Hindlimb muscle (tissue), 1 donor: ENCODE measurements around the gene KRTAP2-1. TPM values are rescaled to one million over a fixed set of nuclear protein-coding genes. Genes with fewer than 3 reads are reported as not detected.
"Not testable (repeated sequence)": the region's sequence is repeated elsewhere in the genome, so short reads cannot be mapped to it uniquely, and the experiment has no call there.

Experiments used
- DNase-seq: peaks from one replicate; pipeline ENCODE4 v3.0.0-alpha.2; 2013
- polyA plus RNA-seq: library from polyadenylated mRNA; unstranded; fragments of 120-200 nt; gene quantifications from one replicate; pipeline ENCODE4 v1.2.1, GENCODE V29; 2013; ENCODE audit not compliant: insufficient read length

Gene KRTAP2-1
- polyA plus RNA-seq, 1 donor, result not detected

DNA sequence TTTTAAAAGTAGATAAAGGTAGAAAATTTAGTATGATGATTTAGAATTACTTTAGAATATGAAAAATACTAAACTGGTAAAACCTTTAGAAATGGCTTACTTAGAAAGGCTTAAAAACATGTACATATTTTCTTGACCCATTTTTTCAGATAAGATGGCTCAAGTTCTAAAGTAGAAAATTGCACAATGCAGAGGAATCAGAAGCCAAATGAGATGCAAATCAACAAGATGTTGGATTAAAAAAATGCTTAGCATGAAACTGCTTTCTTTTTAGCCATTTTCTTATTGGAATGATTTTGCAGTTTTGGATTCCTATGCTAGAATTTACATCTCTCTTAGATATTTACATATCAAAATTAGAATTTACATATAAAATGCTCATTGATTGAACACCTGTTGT lies 36.7 kb downstream of the KRTAP2-1 start:
- no peak for DNase-seq

- DNase-seq, result no peak
Measured at GRCh38 chr17:41009936-41010335, 37.2 kb downstream of the KRTAP2-1 start.

DNA sequence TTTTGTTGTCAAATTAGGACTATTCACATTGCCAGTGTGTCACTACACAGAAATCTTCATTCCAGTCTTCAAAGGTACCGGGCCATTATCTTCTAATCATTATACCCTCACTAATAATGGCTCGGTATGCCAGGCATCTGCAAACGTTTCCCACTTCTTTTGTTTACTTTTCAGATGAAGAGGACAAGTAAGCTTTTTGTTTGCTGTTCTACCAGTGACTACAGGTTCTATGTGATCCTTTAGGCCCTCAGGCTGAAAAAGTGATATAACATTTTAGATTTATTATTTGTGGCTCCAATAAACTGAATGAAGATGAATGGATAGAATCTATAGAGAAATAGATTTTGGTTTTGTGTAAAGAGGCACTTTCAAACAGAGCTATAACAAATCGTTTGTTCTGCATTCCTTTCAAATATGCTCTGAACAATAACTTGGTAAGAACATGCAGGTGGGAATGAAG lies 37.8 kb downstream of the KRTAP2-1 start:
- no peak for DNase-seq

GRCh38 chr17:41008811-41009210 lies 38.3 kb downstream of the KRTAP2-1 start, which contains the start of gene KRTAP3-1:
TSS of gene KRTAP3-1 (minus strand) at chr17:41009128. CDS start at chr17:41009074, 54 bp downstream.
- no peak for DNase-seq

GRCh38 chr17:41004397-41004796 lies 42.7 kb downstream of the KRTAP2-1 start:
- no peak for DNase-seq

DNA sequence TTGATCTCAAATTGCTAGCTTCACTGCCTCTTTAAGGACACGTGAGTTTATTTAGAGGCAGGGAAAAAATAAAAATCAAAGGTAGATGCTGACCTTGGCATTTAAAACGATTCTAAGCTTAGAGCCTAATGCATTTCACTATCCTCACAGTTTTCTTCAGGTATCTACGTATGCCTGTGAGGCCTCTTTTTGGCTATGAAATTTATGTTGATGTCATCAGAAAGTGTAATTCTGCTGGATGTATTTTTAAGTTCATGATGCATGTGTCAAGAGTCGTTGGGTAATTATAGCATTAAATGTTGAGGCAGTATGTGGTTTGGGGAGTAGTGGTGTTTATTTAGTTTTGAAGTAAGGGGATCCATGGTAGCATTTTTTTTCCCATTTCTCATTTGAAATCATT lies 43.2 kb downstream of the KRTAP2-1 start:
- DNase-seq, result no peak

DNA sequence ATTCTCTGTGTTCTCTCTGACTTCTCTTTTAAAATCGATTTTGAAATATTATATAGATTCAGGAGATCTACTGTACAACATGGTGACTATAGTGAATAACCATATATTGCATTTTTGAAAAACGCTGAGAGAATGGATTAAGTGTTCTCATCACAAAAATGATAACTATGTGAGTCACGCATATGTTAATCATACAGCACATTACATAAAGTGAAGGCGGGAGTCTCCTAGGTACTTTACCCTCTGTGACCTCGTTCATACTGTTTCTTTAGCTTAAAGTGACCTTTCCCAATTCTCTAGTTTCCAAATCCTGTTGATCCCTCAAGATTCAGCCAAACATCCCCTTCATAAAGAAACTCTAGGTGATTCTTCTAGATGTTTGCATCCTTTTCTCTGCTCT lies 44.3 kb downstream of the KRTAP2-1 start:
- DNase-seq, result no peak

GRCh38 chr17:41001795-41002194 lies 45.3 kb downstream of the KRTAP2-1 start:
- DNase-seq, result no peak

- not testable (repeated sequence) for DNase-seq
Measured at GRCh38 chr17:40999563-40999962, 47.6 kb downstream of the KRTAP2-1 start, which contains the start of gene KRTAP3-2. TSS of gene KRTAP3-2 (minus strand) at chr17:40999906. CDS start at chr17:40999853, 53 bp downstream.

GRCh38 chr17:40997361-40997760 lies 49.8 kb downstream of the KRTAP2-1 start:
- no peak for DNase-seq

DNA sequence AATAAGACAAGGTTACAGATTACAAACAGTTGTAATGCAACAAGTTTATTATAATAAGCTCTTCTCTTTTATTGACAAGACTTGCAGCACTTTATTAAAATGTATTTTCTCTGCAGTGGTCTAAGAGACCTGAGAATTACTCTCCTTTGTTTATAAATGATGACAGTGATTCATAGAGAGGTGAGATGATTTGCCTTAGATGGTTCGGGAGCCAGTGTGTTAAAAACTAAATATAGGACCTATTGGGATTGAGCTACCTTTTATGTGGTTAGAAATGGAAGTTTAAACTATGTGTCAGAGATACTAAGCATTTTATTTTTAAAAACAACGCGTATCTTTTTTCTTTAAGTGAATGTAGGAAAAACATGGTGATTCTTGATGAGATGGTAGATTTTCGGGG lies 50.3 kb downstream of the KRTAP2-1 start:
- no peak for DNase-seq

Other genes starting within 250 kb of the KRTAP2-1 start
- not detected for gene KRT28, start 247.4 kb downstream of the KRTAP2-1 start, polyA plus RNA-seq
- gene KRT10, start 224.7 kb downstream of the KRTAP2-1 start, polyA plus RNA-seq, result 61.7 TPM
- gene KRT12, start 180.1 kb downstream of the KRTAP2-1 start, polyA plus RNA-seq, result 0.31 TPM
- not detected for gene KRT20, start 162.1 kb downstream of the KRTAP2-1 start, polyA plus RNA-seq
- gene KRT23, start 109.7 kb downstream of the KRTAP2-1 start, polyA plus RNA-seq, result 0.23 TPM
- 2.9 TPM for gene KRT39, start 80.4 kb downstream of the KRTAP2-1 start, polyA plus RNA-seq
- 3.9 TPM for gene KRT40, start 63.0 kb downstream of the KRTAP2-1 start, polyA plus RNA-seq
- gene KRTAP3-3, start 53.2 kb downstream of the KRTAP2-1 start, polyA plus RNA-seq, result not detected
- gene KRTAP3-2, start 47.4 kb downstream of the KRTAP2-1 start, polyA plus RNA-seq, result 0.28 TPM
- gene KRTAP3-1, start 38.2 kb downstream of the KRTAP2-1 start, polyA plus RNA-seq, result not detected
- gene KRTAP1-5, start 20.1 kb downstream of the KRTAP2-1 start, polyA plus RNA-seq, result not detected
- not detected for gene KRTAP1-4, start 17.1 kb downstream of the KRTAP2-1 start, polyA plus RNA-seq
- not detected for gene KRTAP1-3, start 12.4 kb downstream of the KRTAP2-1 start, polyA plus RNA-seq
- gene KRTAP1-1, start 5.9 kb downstream of the KRTAP2-1 start, polyA plus RNA-seq, result not detected
- not detected for gene KRTAP2-2, start 7.9 kb upstream of the KRTAP2-1 start, polyA plus RNA-seq
- not detected for gene KRTAP2-3, start 12.8 kb upstream of the KRTAP2-1 start, polyA plus RNA-seq
- gene KRTAP2-4, start 18.6 kb upstream of the KRTAP2-1 start, polyA plus RNA-seq, result not detected
- gene KRTAP4-7, start 36.8 kb upstream of the KRTAP2-1 start, polyA plus RNA-seq, result not detected
- not detected for gene KRTAP4-8, start 50.8 kb upstream of the KRTAP2-1 start, polyA plus RNA-seq
- not detected for gene KRTAP4-16, start 54.9 kb upstream of the KRTAP2-1 start, polyA plus RNA-seq
- gene KRTAP4-9, start 58.1 kb upstream of the KRTAP2-1 start, polyA plus RNA-seq, result not detected
- not detected for gene KRTAP4-11, start 71.1 kb upstream of the KRTAP2-1 start, polyA plus RNA-seq
- not detected for gene KRTAP4-12, start 76.9 kb upstream of the KRTAP2-1 start, polyA plus RNA-seq
- not detected for gene KRTAP4-6, start 93.2 kb upstream of the KRTAP2-1 start, polyA plus RNA-seq
- gene KRTAP4-5, start 102.5 kb upstream of the KRTAP2-1 start, polyA plus RNA-seq, result not detected
- gene KRTAP4-4, start 113.4 kb upstream of the KRTAP2-1 start, polyA plus RNA-seq, result not detected
- gene KRTAP4-3, start 120.9 kb upstream of the KRTAP2-1 start, polyA plus RNA-seq, result not detected
- gene KRTAP4-2, start 130.9 kb upstream of the KRTAP2-1 start, polyA plus RNA-seq, result not detected
- not detected for gene KRTAP4-1, start 137.6 kb upstream of the KRTAP2-1 start, polyA plus RNA-seq
- not detected for gene KRTAP9-1, start 142.6 kb upstream of the KRTAP2-1 start, polyA plus RNA-seq
- gene KRTAP9-2, start 179.3 kb upstream of the KRTAP2-1 start, polyA plus RNA-seq, result not detected
- not detected for gene KRTAP9-3, start 185.1 kb upstream of the KRTAP2-1 start, polyA plus RNA-seq
- gene KRTAP9-8, start 190.7 kb upstream of the KRTAP2-1 start, polyA plus RNA-seq, result not detected
- not detected for gene KRTAP9-4, start 202.4 kb upstream of the KRTAP2-1 start, polyA plus RNA-seq
- gene KRTAP9-9, start 208.1 kb upstream of the KRTAP2-1 start, polyA plus RNA-seq, result not detected
- gene KRTAP9-6, start 218.1 kb upstream of the KRTAP2-1 start, polyA plus RNA-seq, result 0.30 TPM
- gene KRTAP9-7, start 228.4 kb upstream of the KRTAP2-1 start, polyA plus RNA-seq, result not detected